ENCODE results near the gene KLK3.

KLK3 gene

DNA sequence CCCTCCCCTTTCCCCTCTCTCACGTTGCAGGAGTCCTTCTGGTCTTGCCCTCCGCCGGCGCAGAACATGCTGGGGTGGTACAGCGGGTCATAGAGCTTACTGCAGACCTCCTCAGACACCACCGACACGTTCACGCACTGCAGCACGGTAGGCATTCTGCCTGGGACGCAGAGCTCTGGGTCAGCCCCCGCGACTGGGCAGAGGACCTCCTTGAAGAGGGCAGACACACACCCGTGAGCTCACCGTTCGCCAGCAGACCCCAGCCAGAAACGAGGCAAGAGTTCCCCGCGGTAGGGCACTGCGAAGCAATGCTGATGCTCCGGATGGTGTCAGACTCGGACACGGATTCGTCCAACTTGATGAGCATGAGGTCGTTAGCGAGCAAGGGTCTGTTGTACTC is 53.6 kb downstream of the KLK3 start:
- no peak for DNase-seq

GRCh38 chr19:50909240-50910070 is 54.7 kb downstream of the KLK3 start:
- no peak for DNase-seq

All from GF-D8 (cell line).